H1 (cell line): ENCODE measurements around the gene FOXA3. TPM values are rescaled to one million over a fixed set of nuclear protein-coding genes. Genes with fewer than 3 reads are reported as not detected.

Experiments used
- CTCF ChIA-PET: fragments of 300-600 bp; sonication (Branson Sonifier 250); formaldehyde crosslinking; loops from one replicate; lab custom pipeline; 2021; ENCODE audit not compliant: partially characterized antibody; lab: Charles Lee
- POLR2A ChIA-PET: fragments of 300-600 bp; sonication (Branson Sonifier 250); formaldehyde crosslinking; loops from one replicate; lab custom pipeline; 2021; ENCODE audit warnings: inconsistent platforms; ENCODE audit not compliant: partially characterized antibody; lab: Charles Lee
- DNase-seq, 2 experiments: peaks; one replicate each; pipeline versions ENCODE4 v3.0.0 to v3.0.0-alpha.2; 2010 to 2022; ENCODE audit warnings: low spot score in 2 of 2, low read depth in 1 of 2, mixed read lengths in 1 of 2
- FAIRE-seq: peaks from 2 replicates; lab custom pipeline; 2011; peaks lifted over from hg19 to GRCh38; lab: Jason Lieb, UNC
- H2AFZ ChIP-seq: 2 replicates; pipeline ENCODE4 v1.8.1; 2012; ENCODE audit warnings: low read length, inconsistent platforms
- H2AK5ac ChIP-seq: 2 replicates; pipeline ENCODE4 v1.6.1; 2013; ENCODE audit warnings: low read depth, low read length
- H2BK120ac ChIP-seq: replicated peaks from 2 replicates; pipeline ENCODE3; 2013; ENCODE audit warnings: low read depth, low read length, inconsistent platforms
- H2BK12ac ChIP-seq: 2 replicates; pipeline ENCODE4 v1.6.1; 2013; ENCODE audit warnings: low read depth, low read length
- H2BK15ac ChIP-seq: 2 replicates; pipeline ENCODE4 v1.6.1; 2013; ENCODE audit warnings: low read length
- H2BK20ac ChIP-seq: 2 replicates; pipeline ENCODE4 v1.6.1; 2013; ENCODE audit warnings: low read length
- H2BK5ac ChIP-seq: 2 replicates; pipeline ENCODE4 v1.6.1; 2013; ENCODE audit warnings: low read depth, low read length
- H3K14ac ChIP-seq: 2 replicates; pipeline ENCODE4 v1.6.1; 2013; ENCODE audit warnings: inconsistent platforms; ENCODE audit not compliant: insufficient read length
- H3K18ac ChIP-seq: 2 replicates; pipeline ENCODE4 v1.6.1; 2013; ENCODE audit warnings: low read length; ENCODE audit errors: extremely low read depth
- H3K23ac ChIP-seq: 2 replicates; pipeline ENCODE4 v1.6.1; 2013; ENCODE audit warnings: inconsistent platforms; ENCODE audit not compliant: insufficient read length
- H3K23me2 ChIP-seq: 2 replicates; pipeline ENCODE4 v1.6.1; 2013; ENCODE audit warnings: low read depth, low read length
- H3K27ac ChIP-seq: 2 replicates; pipeline ENCODE4 v1.6.1; 2011; ENCODE audit warnings: low read depth, low read length, inconsistent platforms
- H3K27me3 ChIP-seq, 4 experiments: replicated peaks in 1 of 4; 1 replicate in 1 of 4; 2 replicates in 3 of 4; pipeline versions ENCODE4 v1.6.1 to v1.8.1; 2011 to 2013; ENCODE audit warnings: low read length in 3 of 4, mild to moderate bottlenecking in 3 of 4, inconsistent platforms in 2 of 4, mixed read lengths in 2 of 4, moderate library complexity in 1 of 4; ENCODE audit not compliant: control insufficient read depth in 3 of 4, insufficient read depth in 3 of 4; ENCODE audit errors: extremely low read depth in 1 of 4
- H3K36me3 ChIP-seq, 4 experiments: 2 replicates each; pipeline versions ENCODE4 v1.6.1 to v1.8.1; 2011 to 2013; ENCODE audit warnings: mild to moderate bottlenecking in 4 of 4, low read length in 3 of 4, moderate library complexity in 2 of 4, control low read depth in 1 of 4, inconsistent platforms in 1 of 4; ENCODE audit not compliant: insufficient read depth in 4 of 4, control insufficient read depth in 2 of 4
- H3K4ac ChIP-seq: replicated peaks from 2 replicates; pipeline ENCODE3; 2013; ENCODE audit warnings: low read length, low read depth, mixed read lengths, inconsistent platforms; ENCODE audit not compliant: insufficient read length
- H3K4me1 ChIP-seq, 4 experiments: replicated peaks in 1 of 4; 1 replicate in 1 of 4; 2 replicates in 3 of 4; pipeline versions ENCODE4 v1.6.1 to v1.8.1; 2011 to 2013; ENCODE audit warnings: low read length in 3 of 4, inconsistent platforms in 2 of 4, mixed read lengths in 1 of 4; ENCODE audit not compliant: insufficient read depth in 4 of 4, control insufficient read depth in 3 of 4
- H3K4me2 ChIP-seq, 2 experiments: 2 replicates each; pipeline versions ENCODE4 v1.6.1 to v1.8.1; 2011 to 2013; ENCODE audit warnings: low read depth in 2 of 2, low read length in 2 of 2, control low read depth in 1 of 2, inconsistent platforms in 1 of 2, mild to moderate bottlenecking in 1 of 2; ENCODE audit not compliant: insufficient read depth in 1 of 2
- H3K4me3 ChIP-seq, 4 experiments: fragments of 200-600, 300-600 bp in 1 of 4; sonication (generic), shearing (Covaris generic), sonication (Bioruptor Twin) in 1 of 4; 2 replicates each; pipeline versions ENCODE4 v1.5.1 to v1.8.1; 2011 to 2016; ENCODE audit warnings: low read length in 4 of 4, low read depth in 3 of 4, control low read depth in 2 of 4, inconsistent platforms in 2 of 4, mild to moderate bottlenecking in 2 of 4, mixed read lengths in 1 of 4, moderate library complexity in 1 of 4; ENCODE audit not compliant: insufficient read depth in 2 of 4; ENCODE audit errors: extremely low read depth in 1 of 4
- H3K56ac ChIP-seq: replicated peaks from 2 replicates; pipeline ENCODE3; 2013; ENCODE audit warnings: low read depth, mild to moderate bottlenecking, mixed read lengths, low read length, inconsistent platforms; ENCODE audit not compliant: insufficient read length
- H3K79me1 ChIP-seq: 2 replicates; pipeline ENCODE4 v1.6.1; 2013; ENCODE audit warnings: low read depth, low read length, control low read depth
- H3K79me2 ChIP-seq, 2 experiments: 2 replicates each; pipeline versions ENCODE4 v1.6.1 to v1.8.1; 2012 to 2013; ENCODE audit warnings: low read length in 2 of 2, mild to moderate bottlenecking in 2 of 2, inconsistent platforms in 1 of 2; ENCODE audit not compliant: insufficient read depth in 2 of 2, control insufficient read depth in 1 of 2
- H3K9ac ChIP-seq, 4 experiments: replicated peaks in 1 of 4; 1 replicate in 1 of 4; 2 replicates in 3 of 4; pipeline versions ENCODE4 v1.6.1 to v1.8.1; 2011 to 2013; ENCODE audit warnings: low read depth in 3 of 4, low read length in 3 of 4, control low read depth in 2 of 4, mild to moderate bottlenecking in 2 of 4, moderate library complexity in 2 of 4, inconsistent platforms in 1 of 4; ENCODE audit errors: extremely low read depth in 1 of 4
- H3K9me3 ChIP-seq, 2 experiments: 2 replicates each; pipeline versions ENCODE4 v1.6.1 to v1.8.1; 2012 to 2013; ENCODE audit warnings: mild to moderate bottlenecking in 2 of 2, moderate library complexity in 2 of 2, control low read depth in 1 of 2, inconsistent platforms in 1 of 2, low read depth in 1 of 2, low read length in 1 of 2, mixed read lengths in 1 of 2; ENCODE audit not compliant: insufficient read depth in 2 of 2
- H4K20me1 ChIP-seq, 2 experiments: replicated peaks in 1 of 2; 2 replicates each; pipeline versions ENCODE3 to v1.8.1; 2011 to 2013; ENCODE audit warnings: inconsistent platforms in 2 of 2, low read length in 2 of 2, mild to moderate bottlenecking in 1 of 2; ENCODE audit not compliant: insufficient read depth in 2 of 2, control insufficient read depth in 1 of 2
- H4K5ac ChIP-seq: 2 replicates; pipeline ENCODE4 v1.6.1; 2013; ENCODE audit warnings: low read length, low read depth, mixed read lengths, inconsistent platforms; ENCODE audit not compliant: insufficient read length
- H4K8ac ChIP-seq: 2 replicates; pipeline ENCODE4 v1.8.0; 2013; ENCODE audit warnings: mild to moderate bottlenecking, moderate library complexity, low read length, inconsistent platforms; ENCODE audit not compliant: insufficient read depth; ENCODE audit errors: extremely low read depth
- H4K91ac ChIP-seq: replicated peaks from 2 replicates; pipeline ENCODE3; 2013; ENCODE audit warnings: low read length, mixed read lengths, inconsistent platforms; ENCODE audit not compliant: insufficient read length
- ASH2L ChIP-seq: fragments of 200-600, 300-600 bp; sonication (generic); IDR thresholded peaks from one replicate; pipeline ENCODE4 v1.7.1; 2017; ENCODE audit warnings: low read length
- BRCA1 ChIP-seq: IDR thresholded peaks from 2 replicates; pipeline ENCODE4 v1.6.1; 2012; ENCODE audit warnings: low read depth, low read length, improper control_type of control experiment
- HDAC2 ChIP-seq, 2 experiments: fragments of 300-600 bp in 1 of 2; sonication (generic) in 1 of 2; IDR thresholded peaks; 2 replicates each; pipeline ENCODE4 v1.6.1; 2011 to 2012; ENCODE audit warnings: low read depth in 2 of 2, low read length in 2 of 2, mild to moderate bottlenecking in 2 of 2, moderate library complexity in 2 of 2, borderline replicate concordance in 1 of 2, inconsistent platforms in 1 of 2
- JUND ChIP-seq: IDR thresholded peaks from 2 replicates; pipeline ENCODE4 v1.6.1; 2011; ENCODE audit warnings: mild to moderate bottlenecking, improper control_type of control experiment, low read length
- RNF2 ChIP-seq: fragments of 200-900, 300-1000 bp; sonication (generic); IDR thresholded peaks from 2 replicates; pipeline ENCODE4 v1.7.1; 2016; ENCODE audit warnings: borderline replicate concordance, low read depth, mild to moderate bottlenecking, antibody characterized with exemption, low read length; ENCODE audit not compliant: poor library complexity, severe bottlenecking; ENCODE audit errors: missing control alignments
- SRF ChIP-seq: IDR thresholded peaks from 2 replicates; pipeline ENCODE4 v1.6.1; 2011; ENCODE audit warnings: mild to moderate bottlenecking, low read depth, low read length, moderate library complexity
- YY1 ChIP-seq: IDR thresholded peaks from 2 replicates; pipeline ENCODE4 v1.6.1; 2011; ENCODE audit warnings: low read depth, mild to moderate bottlenecking, low read length
- WGBS, 2 experiments: shearing (Covaris generic) in 1 of 2; methylation state at CpG; one replicate each; pipeline versions ENCODE4 v1.1.6 to v1.1.7; 2013 to 2015; ENCODE audit warnings: low lambda C conversion rate in 2 of 2, mixed read lengths in 2 of 2, inconsistent platforms in 1 of 2, low coverage in 1 of 2, missing lambda C conversion rate in 1 of 2; ENCODE audit not compliant: insufficient replicate concordance in 2 of 2, insufficient coverage in 1 of 2, insufficient read length in 1 of 2; ENCODE audit errors: extremely low coverage in 1 of 2, missing lambda C conversion rate in 1 of 2; 5-methylcytosine and 5-hydroxymethylcytosine counted together
- polyA plus RNA-seq, 7 experiments: library from polyadenylated mRNA; depleted of rRNA in 3 of 7; stranded (reverse) in 5 of 7; unstranded in 2 of 7; fragments of >200 nt in 5 of 7; fragments of 200-250 nt in 2 of 7; gene quantifications; 1 replicate in 5 of 7; 2 replicates in 1 of 7; 4 replicates in 1 of 7; pipeline versions ENCODE4 v1.2.1 to v1.2.3, GENCODE V29; 2011 to 2013; ENCODE audit warnings: missing spikeins in 2 of 7, mixed read lengths in 2 of 7
- total RNA-seq: library from RNA; stranded (reverse); fragmentation: NEBNext Ultra II Directional; extraction: Animal tissue kit (Norgen Biotek cat#: 25700); gene quantifications from 2 replicates; pipeline ENCODE4 v1.2.1, GENCODE V29; 2021
- TF ChIP-seq, protein P1 (sequence below): IDR thresholded peaks from 2 replicates; pipeline ENCODE4 v1.6.1; 2011; ENCODE audit warnings: low read depth, mild to moderate bottlenecking, low read length; ENCODE audit not compliant: insufficient read depth
- TF ChIP-seq, protein P2 (sequence below): IDR thresholded peaks from 2 replicates; pipeline ENCODE4 v1.6.1; 2012; ENCODE audit warnings: inconsistent platforms

Gene FOXA3
- total and polyA plus RNA-seq, 2 of the 8 experiments (the other 6 are each of a cell fraction or from before 2014, with no cell fraction given) = 20.2 to 49.1 TPM

DNA sequence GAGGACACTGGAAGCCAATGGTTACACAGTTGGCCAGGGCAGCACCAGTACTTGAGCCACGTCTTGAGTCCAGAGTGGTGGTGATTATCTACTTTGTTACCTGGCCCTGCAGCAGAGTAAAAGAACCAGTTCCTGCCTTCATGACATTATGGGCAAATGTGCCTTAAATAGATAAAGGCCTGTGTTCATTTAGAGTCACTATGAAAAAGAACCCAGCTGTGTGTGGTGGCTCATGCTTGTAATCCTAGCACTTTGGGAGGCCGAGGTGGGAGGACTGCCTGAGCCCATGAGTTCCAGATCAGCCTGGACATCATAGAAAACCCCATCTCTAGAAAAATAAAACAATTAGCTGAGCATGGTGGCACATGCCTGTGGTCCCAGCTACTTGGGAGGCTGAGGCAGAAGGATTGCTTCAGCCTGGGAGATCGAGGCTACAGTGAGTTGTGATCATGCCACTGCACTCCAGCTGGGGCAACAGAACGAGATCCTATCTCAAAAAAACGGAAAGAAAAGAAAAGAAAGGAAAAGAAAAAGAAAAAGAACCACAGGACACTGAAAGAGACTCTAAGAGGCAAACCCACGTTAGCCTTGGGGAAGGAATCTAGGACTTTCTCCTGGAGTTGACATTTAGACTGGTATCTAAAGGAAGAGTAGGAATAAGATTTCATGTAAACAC is 25.2 kb downstream of the FOXA3 start:
- Histone ChIP-seq H3K79me2 (no peaks in the 10 kb centered on the region; a peak in 1 of 4 replicates), H2BK12ac (no peak overlapping the region), H3K9me3 (no peaks in the 10 kb centered on the region), H3K27ac (no peak overlapping the region), H3K27me3 (no peaks in the 10 kb centered on the region), H3K4me3 (no peak overlapping the region), H3K18ac (no peak overlapping the region), H3K9ac (no peak overlapping the region), H3K36me3 (peaks cover 0 to 3% (median 0%) of the 10 kb centered on the region in 4 experiments; a peak in 1 of 8 replicates), H2AFZ (no peak overlapping the region), H2BK20ac (no peak overlapping the region), H3K4me2 (no peak overlapping the region), H3K4me1 (peaks cover 0 to 7% (median 4%) of the 10 kb centered on the region in 4 experiments; a peak in 5 of 7 replicates), H3K23me2 (peaks cover 6% of the 10 kb centered on the region; the same call in 1 of the 2 replicates), H2BK5ac (no peak overlapping the region), H4K20me1 (peaks cover 3 to 8% of the 10 kb centered on the region in 2 experiments), H3K14ac (no peak overlapping the region), H3K79me1 (0 out of 2 replicates have a peak, but pooled peaks cover 2% of the 10 kb centered on the region), H4K8ac (no peak overlapping the region), H3K56ac (no peak overlapping the region), H4K91ac (no peak overlapping the region), H2BK120ac (no peak overlapping the region), H4K5ac (no peak overlapping the region), H2BK15ac (no peak overlapping the region), H2AK5ac (no peak overlapping the region), H3K4ac (no peak overlapping the region), H3K23ac (no peak overlapping the region)
- no peak for FAIRE-seq
- 89% methylated on average over 6 of the region's 6 CpGs; no CpG with 5 or more reads in 1 of the 2 experiments for WGBS, 2 experiments
- CTCF ChIA-PET = interaction anchor here (0.8 to 1.2 kb wide), 2 partner anchors 8 to 12 kb away, joined by 3 read pairs; no protein-coding TSS in a partner anchor
- DNase-seq = no peak
- POLR2A ChIA-PET = interaction anchor here (0.9 to 2.0 kb wide), 4 partner anchors 8 to 26 kb away, joined by 3 to 5 read pairs (median 3); partner anchors contain the start of gene SYMPK
- TF ChIP-seq HDAC2 (IDR thresholded peaks at IDR 0.05; ENCODE audit: borderline replicate concordance in 1 of 2, low read depth in 2 of 2, low read length in 2 of 2) = no peak
- TF ChIP-seq, protein P1, sequence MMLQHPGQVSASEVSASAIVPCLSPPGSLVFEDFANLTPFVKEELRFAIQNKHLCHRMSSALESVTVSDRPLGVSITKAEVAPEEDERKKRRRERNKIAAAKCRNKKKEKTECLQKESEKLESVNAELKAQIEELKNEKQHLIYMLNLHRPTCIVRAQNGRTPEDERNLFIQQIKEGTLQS = no peak
- TF ChIP-seq JUND = no peak
- TF ChIP-seq ASH2L = no peak
- no peak for TF ChIP-seq RNF2
- TF ChIP-seq YY1 = no peak
- no peak for TF ChIP-seq BRCA1
- TF ChIP-seq, protein P2, sequence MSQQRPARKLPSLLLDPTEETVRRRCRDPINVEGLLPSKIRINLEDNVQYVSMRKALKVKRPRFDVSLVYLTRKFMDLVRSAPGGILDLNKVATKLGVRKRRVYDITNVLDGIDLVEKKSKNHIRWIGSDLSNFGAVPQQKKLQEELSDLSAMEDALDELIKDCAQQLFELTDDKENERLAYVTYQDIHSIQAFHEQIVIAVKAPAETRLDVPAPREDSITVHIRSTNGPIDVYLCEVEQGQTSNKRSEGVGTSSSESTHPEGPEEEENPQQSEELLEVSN = no peak
- TF ChIP-seq SRF = no peak
